ENCODE results near the gene CNTN6.

Gene CNTN6

DNA sequence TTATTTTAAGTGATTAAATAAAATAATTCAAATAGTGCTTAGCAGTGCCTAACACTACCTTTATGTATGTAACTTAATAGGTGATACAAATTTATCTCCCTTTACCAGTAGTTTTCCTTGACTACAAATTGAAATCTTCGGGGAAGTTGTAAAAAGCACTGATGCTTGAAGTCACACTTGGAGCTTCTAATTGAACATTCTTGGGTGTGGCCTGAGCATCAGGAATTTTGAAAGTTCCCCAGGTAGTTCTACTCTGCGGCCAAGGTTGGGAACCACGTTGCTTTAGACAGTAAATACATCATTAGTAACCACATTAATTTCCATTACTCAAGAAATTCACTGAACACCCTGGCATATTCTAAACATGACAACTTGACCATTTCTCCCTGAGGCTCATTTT is 351.4 kb downstream of the CNTN6 start:
- no peak for DNase-seq

DNA sequence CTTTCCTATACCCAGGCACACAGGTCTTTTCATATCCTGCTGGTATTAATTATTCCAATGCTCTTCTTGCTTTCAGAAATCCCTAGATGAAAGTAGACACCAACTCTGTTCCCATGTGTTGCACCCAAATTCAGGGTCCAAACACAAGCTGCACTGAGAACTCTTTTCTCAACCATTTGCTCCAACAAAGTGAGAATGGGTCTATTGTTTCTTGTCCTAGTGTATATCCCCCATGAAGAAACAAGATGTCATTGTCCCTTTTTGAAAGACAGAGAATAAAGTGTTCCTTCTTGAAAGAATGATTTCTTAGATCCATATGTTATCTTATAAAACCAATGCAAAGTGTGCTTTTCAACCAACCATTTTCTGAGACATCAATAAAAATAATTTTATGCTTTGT is 353.7 kb downstream of the CNTN6 start:
- DNase-seq: no peak

GRCh38 chr3:1447452-1447851 is 354.6 kb downstream of the CNTN6 start:
- no peak for DNase-seq

GRCh38 chr3:1448443-1448842 is 355.6 kb downstream of the CNTN6 start:
- DNase-seq: no peak

Data from CD4-positive, alpha-beta T cell treated with Interleukin-15 for 1 hour (primary cell).